SK-N-SH (cell line): ENCODE results near the gene PRDX6.

Experiments used
- NFIC ChIP-seq: IDR thresholded peaks from 2 replicates; pipeline ENCODE4 v1.4.0; 2012; ENCODE audit warnings: borderline replicate concordance
- NRF1 ChIP-seq: IDR thresholded peaks from 2 replicates; pipeline ENCODE4 v1.6.1; 2012; ENCODE audit warnings: low read depth, mild to moderate bottlenecking, low read length
- POLR2AphosphoS5 ChIP-seq: IDR thresholded peaks from 2 replicates; pipeline ENCODE4 v1.6.1; 2012; ENCODE audit warnings: low read depth, low read length
- RAD21 ChIP-seq: IDR thresholded peaks from 2 replicates; pipeline ENCODE4 v1.6.1; 2012; ENCODE audit warnings: mild to moderate bottlenecking, low read length
- RFX5 ChIP-seq: IDR thresholded peaks from 2 replicates; pipeline ENCODE4 v1.6.1; 2012; ENCODE audit warnings: mild to moderate bottlenecking, improper control_type of control experiment, low read length
- TEAD4 ChIP-seq: IDR thresholded peaks from 2 replicates; pipeline ENCODE4 v1.4.0; 2012; ENCODE audit warnings: mild to moderate bottlenecking, borderline replicate concordance; ENCODE audit not compliant: insufficient read depth
- YY1 ChIP-seq: IDR thresholded peaks from 2 replicates; pipeline ENCODE4 v1.4.0; 2012; ENCODE audit warnings: low read depth, mild to moderate bottlenecking
- TF ChIP-seq, protein P1 (sequence below): fragments of 200-600 bp; sonication (generic); IDR thresholded peaks from 2 replicates; pipeline ENCODE4 v1.6.1; 2017; ENCODE audit warnings: antibody characterized with exemption, mild to moderate bottlenecking, moderate library complexity
- TF ChIP-seq, protein P2 (sequence below): IDR thresholded peaks from 2 replicates; pipeline ENCODE4 v1.4.0; 2012; ENCODE audit warnings: low read depth, borderline replicate concordance
- TF ChIP-seq, protein P3 (sequence below): IDR thresholded peaks from 2 replicates; pipeline ENCODE4 v1.6.1; 2012; ENCODE audit warnings: mild to moderate bottlenecking, low read depth, low read length, moderate library complexity

DNA sequence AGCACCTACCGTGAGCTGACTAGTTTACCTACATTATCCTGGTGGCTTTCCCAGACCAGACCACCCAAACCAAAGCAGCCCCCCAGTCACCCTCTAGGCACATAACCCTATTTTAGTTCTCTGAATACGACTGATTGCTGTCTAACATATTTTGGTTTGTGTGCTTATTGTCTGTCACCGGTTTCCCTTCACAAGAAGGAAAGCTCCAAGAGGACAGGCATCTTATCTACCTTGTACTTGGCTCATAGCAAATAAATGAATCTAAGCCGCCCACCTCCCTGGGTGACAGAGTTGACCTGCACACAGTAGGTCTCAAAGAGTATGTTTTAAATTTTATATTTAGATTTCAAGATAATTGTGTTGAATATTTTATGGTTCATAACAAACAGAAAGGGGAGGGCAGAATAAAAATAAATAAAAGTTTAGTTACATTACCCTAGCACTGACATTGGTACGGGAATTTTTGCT is 904 bp upstream of the PRDX6 start:
- TF ChIP-seq NRF1: no peak
- no peak for TF ChIP-seq POLR2AphosphoS5
- TF ChIP-seq, protein P1, sequence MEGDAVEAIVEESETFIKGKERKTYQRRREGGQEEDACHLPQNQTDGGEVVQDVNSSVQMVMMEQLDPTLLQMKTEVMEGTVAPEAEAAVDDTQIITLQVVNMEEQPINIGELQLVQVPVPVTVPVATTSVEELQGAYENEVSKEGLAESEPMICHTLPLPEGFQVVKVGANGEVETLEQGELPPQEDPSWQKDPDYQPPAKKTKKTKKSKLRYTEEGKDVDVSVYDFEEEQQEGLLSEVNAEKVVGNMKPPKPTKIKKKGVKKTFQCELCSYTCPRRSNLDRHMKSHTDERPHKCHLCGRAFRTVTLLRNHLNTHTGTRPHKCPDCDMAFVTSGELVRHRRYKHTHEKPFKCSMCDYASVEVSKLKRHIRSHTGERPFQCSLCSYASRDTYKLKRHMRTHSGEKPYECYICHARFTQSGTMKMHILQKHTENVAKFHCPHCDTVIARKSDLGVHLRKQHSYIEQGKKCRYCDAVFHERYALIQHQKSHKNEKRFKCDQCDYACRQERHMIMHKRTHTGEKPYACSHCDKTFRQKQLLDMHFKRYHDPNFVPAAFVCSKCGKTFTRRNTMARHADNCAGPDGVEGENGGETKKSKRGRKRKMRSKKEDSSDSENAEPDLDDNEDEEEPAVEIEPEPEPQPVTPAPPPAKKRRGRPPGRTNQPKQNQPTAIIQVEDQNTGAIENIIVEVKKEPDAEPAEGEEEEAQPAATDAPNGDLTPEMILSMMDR: no peak
- TF ChIP-seq RAD21: no peak
- TF ChIP-seq, protein P2, sequence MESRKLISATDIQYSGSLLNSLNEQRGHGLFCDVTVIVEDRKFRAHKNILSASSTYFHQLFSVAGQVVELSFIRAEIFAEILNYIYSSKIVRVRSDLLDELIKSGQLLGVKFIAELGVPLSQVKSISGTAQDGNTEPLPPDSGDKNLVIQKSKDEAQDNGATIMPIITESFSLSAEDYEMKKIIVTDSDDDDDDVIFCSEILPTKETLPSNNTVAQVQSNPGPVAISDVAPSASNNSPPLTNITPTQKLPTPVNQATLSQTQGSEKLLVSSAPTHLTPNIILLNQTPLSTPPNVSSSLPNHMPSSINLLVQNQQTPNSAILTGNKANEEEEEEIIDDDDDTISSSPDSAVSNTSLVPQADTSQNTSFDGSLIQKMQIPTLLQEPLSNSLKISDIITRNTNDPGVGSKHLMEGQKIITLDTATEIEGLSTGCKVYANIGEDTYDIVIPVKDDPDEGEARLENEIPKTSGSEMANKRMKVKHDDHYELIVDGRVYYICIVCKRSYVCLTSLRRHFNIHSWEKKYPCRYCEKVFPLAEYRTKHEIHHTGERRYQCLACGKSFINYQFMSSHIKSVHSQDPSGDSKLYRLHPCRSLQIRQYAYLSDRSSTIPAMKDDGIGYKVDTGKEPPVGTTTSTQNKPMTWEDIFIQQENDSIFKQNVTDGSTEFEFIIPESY: no peak
- TF ChIP-seq YY1: no peak
- TF ChIP-seq, protein P3, sequence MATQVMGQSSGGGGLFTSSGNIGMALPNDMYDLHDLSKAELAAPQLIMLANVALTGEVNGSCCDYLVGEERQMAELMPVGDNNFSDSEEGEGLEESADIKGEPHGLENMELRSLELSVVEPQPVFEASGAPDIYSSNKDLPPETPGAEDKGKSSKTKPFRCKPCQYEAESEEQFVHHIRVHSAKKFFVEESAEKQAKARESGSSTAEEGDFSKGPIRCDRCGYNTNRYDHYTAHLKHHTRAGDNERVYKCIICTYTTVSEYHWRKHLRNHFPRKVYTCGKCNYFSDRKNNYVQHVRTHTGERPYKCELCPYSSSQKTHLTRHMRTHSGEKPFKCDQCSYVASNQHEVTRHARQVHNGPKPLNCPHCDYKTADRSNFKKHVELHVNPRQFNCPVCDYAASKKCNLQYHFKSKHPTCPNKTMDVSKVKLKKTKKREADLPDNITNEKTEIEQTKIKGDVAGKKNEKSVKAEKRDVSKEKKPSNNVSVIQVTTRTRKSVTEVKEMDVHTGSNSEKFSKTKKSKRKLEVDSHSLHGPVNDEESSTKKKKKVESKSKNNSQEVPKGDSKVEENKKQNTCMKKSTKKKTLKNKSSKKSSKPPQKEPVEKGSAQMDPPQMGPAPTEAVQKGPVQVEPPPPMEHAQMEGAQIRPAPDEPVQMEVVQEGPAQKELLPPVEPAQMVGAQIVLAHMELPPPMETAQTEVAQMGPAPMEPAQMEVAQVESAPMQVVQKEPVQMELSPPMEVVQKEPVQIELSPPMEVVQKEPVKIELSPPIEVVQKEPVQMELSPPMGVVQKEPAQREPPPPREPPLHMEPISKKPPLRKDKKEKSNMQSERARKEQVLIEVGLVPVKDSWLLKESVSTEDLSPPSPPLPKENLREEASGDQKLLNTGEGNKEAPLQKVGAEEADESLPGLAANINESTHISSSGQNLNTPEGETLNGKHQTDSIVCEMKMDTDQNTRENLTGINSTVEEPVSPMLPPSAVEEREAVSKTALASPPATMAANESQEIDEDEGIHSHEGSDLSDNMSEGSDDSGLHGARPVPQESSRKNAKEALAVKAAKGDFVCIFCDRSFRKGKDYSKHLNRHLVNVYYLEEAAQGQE: no peak
- TF ChIP-seq TEAD4: no peak
- no peak for TF ChIP-seq NFIC
- no peak for TF ChIP-seq RFX5
